Coronary artery (tissue), 2 donors: Measurements from ENCODE around the gene TCHH.

Source experiments
- DNase-seq: peaks from one replicate; pipeline ENCODE4 v3.0.0-alpha.2; 2017; ENCODE audit warnings: low spot score
- H3K27ac ChIP-seq, 2 donors: fragments of 200-600 bp; sonication (generic); one replicate each; pipeline ENCODE4 v1.5.1; 2016 to 2019
- H3K4me3 ChIP-seq: fragments of 200-600 bp; sonication (generic); 2 replicates; pipeline ENCODE4 v1.5.1; 2016; ENCODE audit warnings: mild to moderate bottlenecking, moderate library complexity
- CTCF ChIP-seq: fragments of 200-600 bp; sonication (generic); IDR thresholded peaks from one replicate; pipeline ENCODE4 v1.5.1; 2019; ENCODE audit warnings: antibody characterized with exemption

TCHH gene

DNA sequence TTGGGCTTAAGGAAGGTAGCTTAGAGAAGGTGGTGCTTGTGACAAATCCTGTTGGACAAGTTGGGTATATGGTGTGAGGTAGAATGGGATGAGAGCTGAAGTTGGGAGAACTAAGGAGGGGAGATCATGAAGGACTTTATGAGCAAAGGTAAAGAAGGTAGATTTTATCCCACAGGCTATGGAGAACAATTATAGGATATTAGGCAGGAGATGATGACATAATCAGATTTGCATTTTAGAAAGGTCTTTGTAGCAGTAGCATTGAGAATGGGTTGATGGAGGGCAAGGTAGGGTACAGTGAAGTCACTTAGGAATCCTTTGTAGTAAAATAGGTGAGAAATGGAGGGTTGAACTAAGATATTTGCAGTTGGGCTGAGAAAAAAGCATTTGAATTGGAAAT, 14.9 kb upstream of the TCHH start:
- Histone ChIP-seq H3K27ac (no peak overlapping the region), H3K4me3 (no peak overlapping the region)
- DNase-seq = no peak
- no peak for TF ChIP-seq CTCF

DNA sequence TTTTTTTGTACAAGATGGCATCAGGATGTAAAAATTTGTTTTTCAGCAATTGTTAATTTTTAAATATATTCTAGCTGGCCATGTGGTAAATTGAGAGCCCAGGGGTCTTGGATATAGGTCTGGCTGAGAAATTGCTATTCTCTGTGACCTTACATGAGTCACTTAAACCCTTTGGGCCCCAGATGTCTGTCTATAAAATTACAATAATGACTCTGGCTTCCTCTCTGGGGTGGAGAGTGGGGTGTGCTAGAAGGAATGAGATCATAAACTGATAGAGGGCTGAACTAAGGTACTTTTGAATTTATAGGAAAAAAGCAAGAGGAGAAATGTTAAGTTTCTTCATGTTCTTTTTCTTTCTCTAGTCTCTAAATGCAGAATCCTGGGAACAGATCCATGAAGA, 12.4 kb upstream of the TCHH start:
- Histone ChIP-seq H3K4me3 (no peak overlapping the region), H3K27ac (no peak overlapping the region)
- DNase-seq = no peak
- no peak for TF ChIP-seq CTCF

- Histone ChIP-seq H3K4me3 (no peak overlapping the region), H3K27ac (no peak overlapping the region)
- TF ChIP-seq CTCF = no peak
- no peak for DNase-seq
These were observed 10.7 kb upstream of the TCHH start for GRCh38 chr1:152125834-152126443.

DNA sequence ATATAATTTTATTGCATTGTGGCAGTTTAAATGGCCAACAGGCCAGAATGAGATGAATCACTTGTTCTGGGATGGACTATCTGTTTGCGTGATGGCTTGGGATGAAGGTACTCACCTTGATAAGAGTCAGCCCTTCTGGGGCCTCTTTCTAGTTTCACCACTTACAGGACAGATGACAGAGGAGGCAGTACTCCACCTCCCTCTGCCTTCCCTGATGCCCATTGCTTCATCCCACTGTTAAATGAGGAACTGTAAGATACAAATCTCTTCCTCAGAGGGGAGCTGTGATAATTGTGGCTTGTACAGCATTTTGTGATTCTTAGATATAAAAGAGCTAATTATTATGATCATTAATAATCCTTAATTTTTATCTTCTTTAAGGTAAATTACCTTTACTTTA, 3.7 kb upstream of the TCHH start:
- DNase-seq = no peak
- no peak overlapping the region for H3K4me3 ChIP-seq
- no peak for TF ChIP-seq CTCF
- H3K27ac ChIP-seq = no peak overlapping the region

GRCh38 chr1:152112885-152113432, 2.3 kb downstream of the TCHH start:
- no peak overlapping the region for H3K4me3 ChIP-seq
- H3K27ac ChIP-seq = no peak overlapping the region
- TF ChIP-seq CTCF = no peak
- no peak for DNase-seq

DNA sequence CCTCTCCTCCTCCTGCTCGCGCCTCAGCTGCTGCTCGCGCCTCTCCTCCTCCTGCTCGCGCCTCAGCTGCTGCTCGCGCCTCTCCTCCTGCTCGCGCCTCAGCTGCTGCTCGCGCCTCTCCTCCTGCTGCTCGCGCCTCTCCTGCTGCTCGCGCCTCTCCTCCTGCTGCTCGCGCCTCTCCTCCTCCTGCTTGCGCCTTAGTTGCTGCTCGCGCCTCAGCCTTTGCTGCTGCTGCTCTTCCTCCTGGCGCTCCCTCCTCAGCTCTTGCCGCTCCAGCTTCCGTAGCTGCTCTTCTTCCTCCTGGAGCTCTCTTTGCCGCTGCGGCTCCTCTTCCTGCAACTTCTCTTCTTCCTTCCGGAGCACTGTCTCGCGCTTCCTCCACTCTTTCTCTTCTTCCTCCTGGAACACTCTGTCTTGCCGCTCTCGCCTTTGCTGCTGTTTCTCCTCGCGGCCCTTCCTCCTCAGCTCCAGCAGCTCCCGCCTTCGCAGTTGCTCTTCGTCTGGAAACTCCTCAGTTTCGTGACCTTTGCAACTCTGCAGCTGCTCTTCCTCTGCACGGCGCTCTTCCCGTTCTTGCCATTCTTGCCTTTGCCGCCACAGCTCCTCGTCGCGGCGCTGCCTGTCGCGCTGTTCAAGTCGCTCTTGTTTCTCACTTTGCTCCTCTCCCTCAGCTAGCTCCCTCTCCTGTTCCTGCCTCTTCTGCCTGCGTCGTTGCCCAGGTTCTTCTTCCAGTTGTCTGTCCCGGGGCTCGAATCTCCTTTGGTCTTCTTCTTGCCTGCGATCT, 3.0 kb downstream of the TCHH start:
- Histone ChIP-seq H3K4me3 (peak overlapping the region; percentile 62), H3K27ac (no peak overlapping the region)
- DNase-seq = no peak
- TF ChIP-seq CTCF = no peak
